NCI-H345 treated with DMSO at 0.1 percent for 48 hours (cell line): ENCODE results near the gene NIPSNAP3A.

ENCODE experiments used
- DNase-seq: peaks from one replicate; lab custom pipeline; 2025; ENCODE audit not compliant: unreplicated experiment; lab: John Stamatoyannopoulos, UW

Gene NIPSNAP3A

DNA sequence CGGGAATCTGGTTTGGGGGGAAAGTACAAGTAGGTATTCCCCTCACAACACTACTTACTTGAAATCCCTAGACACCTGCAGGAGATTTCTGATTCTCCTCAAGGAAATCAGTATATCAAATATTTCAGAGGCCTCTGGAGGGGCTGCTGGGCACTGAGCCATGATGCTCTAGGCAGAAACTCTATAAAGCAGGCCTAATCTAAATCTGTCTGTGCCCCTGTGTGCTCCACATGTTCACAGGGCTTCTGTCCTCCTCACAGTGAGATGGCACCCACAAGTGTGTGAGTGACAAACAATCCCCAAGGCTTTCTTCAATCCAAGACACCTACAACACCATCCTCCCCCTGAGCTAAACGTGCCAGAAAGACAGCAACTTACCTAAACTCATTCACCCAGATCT is 55.4 kb downstream of the NIPSNAP3A start:
- no peak for DNase-seq

DNA sequence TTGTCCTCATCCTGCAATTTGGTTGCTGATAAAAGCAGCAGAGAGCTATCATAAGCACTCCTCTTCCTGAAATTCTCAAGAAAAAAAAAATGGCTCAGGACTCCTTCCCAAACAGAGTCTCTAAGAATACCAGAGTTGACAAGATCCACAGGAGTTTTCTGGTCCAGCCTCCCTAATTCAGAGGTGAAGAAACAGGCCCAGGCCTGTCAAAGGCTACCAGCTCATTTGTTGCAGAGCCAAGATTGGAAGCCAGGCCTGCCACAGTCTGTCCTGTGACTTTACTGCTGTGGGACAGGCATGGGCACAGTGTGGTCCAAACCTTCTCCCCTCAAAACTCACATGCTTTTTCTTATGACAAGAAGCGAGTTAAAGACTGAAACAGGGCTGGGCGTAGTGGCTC is 58.0 kb downstream of the NIPSNAP3A start:
- no peak for DNase-seq

DNA sequence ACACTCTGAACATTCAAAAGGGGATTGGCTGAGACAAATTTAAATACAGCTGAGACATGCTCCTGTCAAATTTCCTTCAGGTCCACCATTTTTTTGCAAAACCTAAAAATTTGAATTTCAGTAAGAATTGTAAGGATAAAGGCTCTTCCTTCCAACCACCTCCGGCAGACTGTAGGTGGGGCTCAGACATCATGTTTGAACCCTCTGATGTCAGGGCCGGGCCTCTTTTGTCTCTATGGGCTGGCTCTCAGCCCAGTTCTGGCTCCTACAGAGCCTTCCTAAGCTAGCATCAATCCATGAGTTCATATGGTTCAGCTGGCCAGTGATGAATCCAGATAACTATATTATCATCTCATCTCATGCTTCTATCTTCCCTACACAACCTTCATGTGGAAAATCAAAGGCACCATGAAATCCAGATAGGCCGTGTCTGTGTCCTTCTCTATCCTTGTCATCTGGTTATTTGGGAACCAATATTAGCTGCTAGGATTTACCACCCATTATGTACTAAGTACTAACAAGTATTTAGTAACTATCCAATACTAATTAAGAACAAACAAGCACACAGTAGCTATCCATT is 60.6 kb downstream of the NIPSNAP3A start:
- peak; percentile 53 for DNase-seq
